ENCODE measurements around the gene DAZAP1.

Gene DAZAP1

GRCh38 chr19:1407528-1408299, at the start of gene DAZAP1:
DAZAP1 (plus strand) TSS chr19:1407586; CDS start chr19:1407774, 188 bp downstream.
- in situ Hi-C loops (cut with MboI; ENCODE audit: low sequenced_read_pairs): no loop called here

DNA sequence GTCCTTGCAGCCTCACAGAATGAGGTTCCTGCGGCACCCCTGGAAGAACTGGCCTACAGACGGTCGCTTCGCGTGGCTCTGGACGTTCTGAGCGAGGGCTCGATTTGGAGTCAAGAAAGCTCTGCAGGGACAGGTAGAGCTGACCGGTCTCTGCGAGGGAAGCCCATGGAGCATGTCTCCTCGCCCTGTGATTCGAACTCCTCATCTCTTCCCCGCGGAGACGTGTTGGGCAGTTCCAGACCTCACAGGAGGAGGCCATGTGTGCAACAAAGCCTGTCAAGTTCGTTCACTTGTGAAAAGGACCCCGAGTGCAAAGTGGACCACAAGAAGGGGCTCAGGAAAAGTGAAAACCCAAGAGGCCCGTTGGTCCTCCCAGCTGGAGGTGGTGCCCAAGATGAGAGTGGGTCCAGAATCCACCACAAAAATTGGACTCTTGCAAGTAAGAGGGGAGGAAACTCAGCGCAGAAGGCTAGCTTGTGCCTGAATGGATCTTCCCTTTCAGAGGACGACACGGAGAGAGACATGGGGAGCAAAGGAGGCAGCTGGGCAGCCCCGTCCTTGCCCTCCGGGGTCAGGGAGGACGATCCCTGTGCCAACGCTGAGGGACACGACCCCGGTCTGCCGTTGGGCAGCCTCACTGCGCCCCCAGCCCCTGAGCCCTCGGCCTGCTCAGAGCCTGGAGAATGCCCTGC, 47.1 kb upstream of the DAZAP1 start:
- in situ Hi-C loops (cut with MboI; ENCODE audit: low sequenced_read_pairs): no loop called here

GRCh38 chr19:1360818-1361461, 46.4 kb upstream of the DAZAP1 start:
- in situ Hi-C loops (cut with MboI; ENCODE audit: low sequenced_read_pairs): no loop called here

DNA sequence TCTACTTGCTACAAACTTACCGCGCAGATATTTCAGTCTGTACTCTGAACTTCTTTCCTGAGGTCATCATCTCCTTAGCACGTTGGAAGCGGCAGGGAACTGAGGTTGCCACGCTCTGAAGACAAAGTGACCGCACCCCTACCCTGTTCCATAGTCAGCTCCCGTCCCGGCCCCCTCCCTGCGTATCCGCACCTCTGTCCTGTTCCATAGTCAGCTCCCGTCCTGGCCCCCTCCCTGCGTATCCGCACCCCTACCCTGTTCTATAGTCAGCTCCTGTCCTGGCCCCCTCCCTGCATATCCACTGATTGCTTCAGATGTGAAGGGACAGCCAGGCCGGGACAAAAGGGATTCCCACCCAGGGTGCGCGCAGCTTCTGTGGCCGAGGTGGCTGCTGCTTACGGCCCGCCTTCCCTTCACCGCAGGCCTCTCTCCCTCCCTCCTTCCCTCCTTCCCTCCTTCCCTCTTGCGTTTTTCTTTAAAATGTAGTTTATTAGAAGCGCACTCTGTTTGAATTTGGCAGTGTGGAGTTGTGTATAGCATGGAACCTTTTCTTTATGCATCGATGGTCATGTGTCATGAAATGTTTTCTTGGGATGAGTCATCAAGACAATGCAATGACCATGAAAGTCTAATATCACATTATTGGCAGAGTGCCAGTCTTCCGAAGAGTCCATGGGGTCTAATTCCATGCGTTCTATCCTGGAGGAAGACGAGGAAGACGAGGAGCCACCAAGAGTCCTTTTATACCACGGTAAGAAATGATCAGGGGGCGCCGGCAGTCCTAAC, 45.6 kb upstream of the DAZAP1 start:
- in situ Hi-C loops (cut with MboI; ENCODE audit: low sequenced_read_pairs): no loop called here

DNA sequence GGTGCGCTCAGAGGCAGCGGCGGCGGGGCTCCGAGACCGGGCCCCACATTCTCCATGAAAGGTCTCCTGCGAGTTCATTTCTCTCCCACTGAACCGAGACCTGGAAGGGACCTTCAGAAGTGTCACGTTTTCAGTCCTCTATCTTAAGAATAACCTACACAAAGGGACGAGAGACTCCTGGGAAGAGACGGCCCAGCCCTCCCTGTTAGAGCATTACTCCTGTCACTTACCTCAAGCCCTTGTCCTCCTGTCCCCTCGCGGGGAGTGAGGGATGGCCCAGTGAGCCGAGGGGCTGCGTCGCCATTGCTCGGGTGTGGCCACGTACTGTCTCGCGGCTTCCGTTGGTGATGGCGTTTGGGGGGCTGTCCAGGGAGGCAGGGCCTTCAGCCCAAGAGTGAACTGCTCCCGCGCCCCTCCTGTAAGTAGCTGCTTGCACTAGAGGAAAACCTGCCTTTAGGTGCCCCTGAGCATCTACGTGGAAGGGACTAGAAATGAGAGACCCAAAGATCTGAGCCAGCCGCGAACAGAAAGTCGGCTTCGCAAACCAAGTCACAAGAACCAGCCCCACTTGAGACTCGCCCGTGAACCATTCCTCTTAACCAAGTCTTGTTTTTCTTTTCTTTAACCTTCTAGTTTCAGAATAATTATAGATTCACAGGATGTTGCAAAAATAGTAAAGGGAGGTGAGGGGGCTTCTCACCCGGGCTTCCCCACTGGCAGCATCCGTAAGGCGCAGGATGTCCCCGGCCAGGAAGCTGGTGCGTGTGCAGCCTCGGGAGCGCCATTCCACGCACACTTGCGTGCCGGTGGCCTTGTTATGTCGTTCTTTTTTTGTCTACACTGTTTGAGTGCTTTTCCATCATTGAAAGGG, 44.8 kb upstream of the DAZAP1 start:
- in situ Hi-C loops (cut with MboI; ENCODE audit: low sequenced_read_pairs): no loop called here

DNA sequence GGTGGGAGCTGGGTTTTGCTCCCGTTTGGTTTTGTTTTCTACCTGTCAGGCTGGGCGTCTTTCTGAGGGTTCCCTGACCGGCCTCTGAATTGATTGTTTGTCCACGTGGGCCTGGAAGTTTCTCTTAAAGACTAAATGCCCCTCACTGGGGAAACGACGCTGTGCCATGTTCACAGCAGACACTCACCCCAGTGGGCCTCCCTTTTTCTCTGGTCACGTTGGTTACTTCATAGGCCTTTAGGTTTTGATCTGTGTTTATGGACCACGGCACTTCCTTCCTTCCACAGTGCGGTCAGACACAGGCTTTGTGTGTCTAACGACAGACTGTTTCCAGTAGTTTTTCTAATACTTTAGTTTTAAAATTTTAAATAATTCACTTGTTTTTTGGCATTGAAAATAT, 43.8 kb upstream of the DAZAP1 start:
- in situ Hi-C loops (cut with MboI; ENCODE audit: low sequenced_read_pairs): no loop called here

- in situ Hi-C loops (cut with MboI; ENCODE audit: low sequenced_read_pairs): no loop called here
These were observed 43.2 kb upstream of the DAZAP1 start for GRCh38 chr19:1364070-1364704.

GRCh38 chr19:1365319-1366269, 41.8 kb upstream of the DAZAP1 start:
- in situ Hi-C loops (cut with MboI; ENCODE audit: low sequenced_read_pairs): no loop called here

- in situ Hi-C loops (cut with MboI; ENCODE audit: low sequenced_read_pairs): no loop called here
These were observed 41.1 kb upstream of the DAZAP1 start for GRCh38 chr19:1366296-1366695.

GRCh38 chr19:1366899-1367870, 40.2 kb upstream of the DAZAP1 start:
- in situ Hi-C loops (cut with MboI; ENCODE audit: low sequenced_read_pairs): no loop called here

DNA sequence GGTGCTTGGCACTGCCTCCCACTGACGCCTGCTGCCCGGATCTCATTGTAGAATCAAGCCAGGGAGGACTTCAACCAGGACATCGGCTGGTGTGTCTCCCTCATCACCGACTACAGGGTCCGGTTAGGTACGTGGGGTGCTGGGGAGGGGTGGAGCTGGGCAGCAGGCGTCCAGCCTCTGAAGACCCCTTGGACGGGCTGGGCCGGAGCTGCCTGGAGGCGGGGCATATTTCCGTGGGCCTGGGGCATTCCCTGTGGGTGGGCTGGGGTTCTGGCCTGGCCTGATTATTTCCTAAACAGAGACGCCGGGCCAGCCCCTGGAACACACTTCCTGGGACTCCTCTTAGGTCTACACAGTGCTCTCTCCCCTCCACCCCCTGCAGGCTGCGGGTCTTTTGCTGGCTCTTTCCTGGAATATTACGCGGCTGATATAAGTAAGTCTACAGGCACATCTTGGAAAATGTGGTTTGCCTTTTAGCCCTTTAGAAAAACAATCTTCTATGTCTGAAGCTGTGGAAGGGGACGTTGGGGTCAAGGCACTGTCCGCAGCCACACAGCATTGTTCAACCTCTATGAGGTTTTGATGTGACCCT, 38.1 kb upstream of the DAZAP1 start:
- in situ Hi-C loops (cut with MboI; ENCODE audit: low sequenced_read_pairs): no loop called here

DNA sequence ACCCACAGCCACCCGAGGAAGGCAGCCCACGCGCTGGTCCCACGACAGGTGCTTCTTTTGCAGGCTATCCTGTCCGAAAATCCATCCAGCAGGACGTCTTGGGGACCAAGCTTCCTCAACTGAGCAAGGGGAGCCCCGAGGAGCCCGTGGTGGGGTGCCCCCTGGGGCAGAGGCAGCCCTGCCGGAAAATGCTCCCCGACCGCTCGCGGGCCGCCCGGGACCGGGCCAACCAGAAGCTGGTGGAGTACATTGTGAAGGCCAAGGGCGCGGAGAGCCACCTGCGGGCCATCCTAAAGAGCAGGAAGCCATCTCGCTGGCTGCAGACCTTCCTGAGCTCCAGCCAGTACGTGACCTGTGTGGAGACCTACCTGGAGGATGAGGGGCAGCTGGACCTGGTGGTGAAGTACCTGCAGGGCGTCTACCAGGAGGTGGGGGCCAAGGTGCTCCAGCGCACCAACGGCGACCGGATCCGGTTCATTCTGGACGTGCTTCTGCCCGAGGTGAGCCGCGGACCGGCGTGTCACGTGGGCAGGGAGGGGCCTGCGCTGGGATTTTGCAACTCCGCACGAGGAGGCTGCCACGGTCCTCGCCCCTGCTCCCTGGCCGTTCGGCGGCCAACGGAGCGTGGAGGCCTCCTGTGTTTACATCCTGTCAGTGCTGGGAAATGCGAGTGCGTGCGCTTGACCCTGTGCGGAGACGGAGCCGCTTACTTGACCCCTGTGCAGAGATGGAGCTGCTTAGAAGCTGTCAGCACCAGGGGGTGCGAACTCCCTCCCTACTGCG, 36.6 kb upstream of the DAZAP1 start:
- in situ Hi-C loops (cut with MboI; ENCODE audit: low sequenced_read_pairs): no loop called here

GRCh38 chr19:1373042-1373533, 34.3 kb upstream of the DAZAP1 start:
- in situ Hi-C loops (cut with MboI; ENCODE audit: low sequenced_read_pairs): no loop called here

DNA sequence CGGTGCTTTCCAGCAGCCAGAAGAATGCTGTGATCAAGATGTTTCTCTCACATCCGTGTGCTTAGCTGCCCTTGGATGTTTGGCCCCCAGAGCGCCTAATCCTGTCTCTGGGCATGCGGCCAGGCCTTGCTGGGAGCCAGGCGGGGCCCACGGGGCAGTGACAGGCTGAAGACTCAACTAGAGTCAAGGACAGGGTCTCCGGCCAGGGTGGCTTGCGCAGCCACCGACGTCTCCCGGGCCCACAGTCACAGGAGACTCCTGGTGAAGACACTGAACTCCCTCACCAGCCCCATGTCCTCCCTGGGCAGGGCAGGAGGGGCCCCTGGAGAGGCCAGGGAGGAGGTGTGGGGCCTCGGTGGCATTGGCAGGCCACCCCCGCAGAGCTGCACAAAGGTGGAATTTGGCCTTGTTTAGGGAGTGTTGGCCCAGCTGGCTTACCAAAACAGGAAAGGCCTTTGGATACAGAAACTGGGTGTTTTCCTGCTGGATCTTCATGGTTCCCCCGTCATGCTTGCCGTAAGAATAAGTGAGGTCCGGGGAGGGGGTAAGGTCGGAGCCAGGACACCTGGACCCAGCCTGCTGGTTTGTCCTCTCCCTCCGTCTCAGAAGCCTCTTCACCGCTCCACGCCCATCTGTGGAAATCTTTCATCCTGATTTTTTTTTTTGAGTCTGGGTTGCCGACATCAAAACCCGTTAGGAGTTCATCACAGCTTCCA, 33.7 kb upstream of the DAZAP1 start:
- in situ Hi-C loops (cut with MboI; ENCODE audit: low sequenced_read_pairs): no loop called here

- in situ Hi-C loops (cut with MboI; ENCODE audit: low sequenced_read_pairs): no loop called here
These were observed 33.2 kb upstream of the DAZAP1 start for GRCh38 chr19:1374250-1374577.

- in situ Hi-C loops (cut with MboI; ENCODE audit: low sequenced_read_pairs): no loop called here
These were observed 31.0 kb upstream of the DAZAP1 start for GRCh38 chr19:1376415-1376805.

All from hTERT RPE-1 (cell line).